Keratinocyte (primary cell): ENCODE data around the gene SYT8.

ENCODE experiments used
- EZH2 ChIP-seq: IDR thresholded peaks from one replicate; pipeline ENCODE4 v1.6.1; 2012; ENCODE audit warnings: inconsistent platforms, mild to moderate bottlenecking, low read length, moderate library complexity
- TF ChIP-seq, protein P1 (sequence below), 3 experiments: IDR thresholded peaks in 1 of 3; conservative IDR thresholded peaks in 1 of 3; optimal IDR thresholded peaks in 1 of 3; 2 replicates in 2 of 3; 3 replicates in 1 of 3; pipeline versions ENCODE3 to v1.5.1; 2011; ENCODE audit warnings: low read length in 3 of 3, mild to moderate bottlenecking in 3 of 3, moderate library complexity in 2 of 3, control low read depth in 1 of 3, inconsistent platforms in 1 of 3; ENCODE audit not compliant: insufficient read depth in 2 of 3; ENCODE audit errors: extremely low read depth in 1 of 3

DNA sequence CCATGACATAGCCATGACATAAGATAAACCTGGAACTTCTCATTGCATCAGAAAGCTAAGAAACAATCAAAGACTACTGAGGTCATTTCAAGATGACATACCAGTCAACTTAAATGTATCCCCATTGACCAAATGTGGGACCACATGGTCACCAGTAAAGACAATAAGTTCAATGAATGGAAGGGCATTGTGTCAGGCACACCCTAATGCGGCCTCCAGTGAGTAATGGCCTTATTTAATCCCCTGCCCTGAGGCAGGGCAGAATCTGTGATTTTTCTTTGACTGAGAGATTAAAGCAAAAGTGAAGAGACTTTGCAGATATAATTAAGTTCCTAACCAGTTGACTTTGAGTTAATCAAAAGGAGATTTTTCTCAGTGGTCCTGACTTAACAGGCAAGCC is 17.3 kb upstream of the SYT8 start:
- TF ChIP-seq, protein P1, sequence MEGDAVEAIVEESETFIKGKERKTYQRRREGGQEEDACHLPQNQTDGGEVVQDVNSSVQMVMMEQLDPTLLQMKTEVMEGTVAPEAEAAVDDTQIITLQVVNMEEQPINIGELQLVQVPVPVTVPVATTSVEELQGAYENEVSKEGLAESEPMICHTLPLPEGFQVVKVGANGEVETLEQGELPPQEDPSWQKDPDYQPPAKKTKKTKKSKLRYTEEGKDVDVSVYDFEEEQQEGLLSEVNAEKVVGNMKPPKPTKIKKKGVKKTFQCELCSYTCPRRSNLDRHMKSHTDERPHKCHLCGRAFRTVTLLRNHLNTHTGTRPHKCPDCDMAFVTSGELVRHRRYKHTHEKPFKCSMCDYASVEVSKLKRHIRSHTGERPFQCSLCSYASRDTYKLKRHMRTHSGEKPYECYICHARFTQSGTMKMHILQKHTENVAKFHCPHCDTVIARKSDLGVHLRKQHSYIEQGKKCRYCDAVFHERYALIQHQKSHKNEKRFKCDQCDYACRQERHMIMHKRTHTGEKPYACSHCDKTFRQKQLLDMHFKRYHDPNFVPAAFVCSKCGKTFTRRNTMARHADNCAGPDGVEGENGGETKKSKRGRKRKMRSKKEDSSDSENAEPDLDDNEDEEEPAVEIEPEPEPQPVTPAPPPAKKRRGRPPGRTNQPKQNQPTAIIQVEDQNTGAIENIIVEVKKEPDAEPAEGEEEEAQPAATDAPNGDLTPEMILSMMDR (optimal IDR thresholded peaks at IDR 0.05 in 1 of 3, IDR thresholded peaks at IDR 0.05 in 1 of 3, conservative IDR thresholded peaks at IDR 0.05 in 1 of 3; ENCODE audit: extremely low read depth in 1 of 3, insufficient read depth in 2 of 3, low read length in 3 of 3), result no peak
- no peak for TF ChIP-seq EZH2
